Esophagus mucosa (tissue), 1 donor: Measurements from ENCODE around the gene STX1A. TPM values are rescaled to one million over a fixed set of nuclear protein-coding genes. Genes with fewer than 3 reads are reported as not detected.
A peak's percentile ranks its signal among the peaks of the same experiment; 100 is the strongest.
"Not testable (repeated sequence)": the region's sequence is repeated elsewhere in the genome, so short reads cannot be mapped to it uniquely, and the experiment has no call there.

Source experiments
- ATAC-seq: fragments of 200-7000 bp; cut with Tn5 transposase; one replicate; pipeline ENCODE4 v1.9.1; 2020
- total RNA-seq: library from RNA; stranded (reverse); gene quantifications from one replicate; pipeline ENCODE4 v1.2.4, GENCODE V29; 2023
- donor health status: DM: yes; HTN: yes; CAD: no.

The STX1A gene
- total RNA-seq, 1 donor from 2014 or later, result 1.2 TPM

- no peak for ATAC-seq
These were observed 16.0 kb upstream of the STX1A start for GRCh38 chr7:73735528-73735905.

DNA sequence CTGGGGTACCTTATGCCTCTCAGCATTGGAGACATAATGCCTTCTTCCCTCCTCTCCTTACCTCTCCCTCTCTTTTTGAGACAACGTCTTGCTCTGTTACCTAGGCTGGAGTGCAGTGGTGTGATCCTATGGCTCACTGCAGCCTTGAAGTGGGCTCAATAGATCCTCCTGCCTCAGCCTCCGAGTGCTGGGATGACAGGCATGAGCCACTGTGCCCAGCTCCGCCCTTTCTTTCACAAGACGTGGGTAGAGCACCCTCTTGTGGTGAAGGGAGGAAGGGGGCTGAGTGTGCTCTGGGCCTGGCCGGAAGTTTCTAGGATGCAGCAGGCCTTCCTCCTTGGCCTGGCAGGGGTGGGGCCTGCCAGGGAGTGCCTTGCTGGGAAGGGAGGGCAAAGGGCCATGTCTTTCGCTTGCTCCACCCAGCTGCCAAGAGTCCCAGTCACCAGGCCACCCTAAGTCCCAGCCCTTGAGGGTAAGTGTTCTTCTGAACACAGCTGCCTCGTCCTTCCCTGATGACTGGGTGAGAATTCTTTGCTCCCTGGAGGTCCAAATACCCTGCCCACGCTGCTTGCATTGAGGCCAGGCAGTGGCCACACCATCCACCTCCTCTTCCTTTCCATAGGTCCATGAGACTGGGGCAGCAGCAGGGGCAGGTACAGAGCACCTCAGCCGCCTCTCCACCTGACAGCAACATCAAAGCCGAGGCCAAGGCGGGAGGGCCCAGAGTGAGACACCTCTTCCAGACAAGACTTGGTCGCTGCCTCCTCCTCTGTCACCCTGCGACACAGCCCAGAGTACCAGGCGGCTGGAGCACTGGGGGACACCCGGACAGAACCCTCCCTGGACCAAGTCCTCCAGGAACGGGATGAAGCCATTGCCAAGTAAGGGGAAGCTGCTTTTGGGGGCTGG, 15.4 kb upstream of the STX1A start:
- peak; percentile 71 for ATAC-seq

DNA sequence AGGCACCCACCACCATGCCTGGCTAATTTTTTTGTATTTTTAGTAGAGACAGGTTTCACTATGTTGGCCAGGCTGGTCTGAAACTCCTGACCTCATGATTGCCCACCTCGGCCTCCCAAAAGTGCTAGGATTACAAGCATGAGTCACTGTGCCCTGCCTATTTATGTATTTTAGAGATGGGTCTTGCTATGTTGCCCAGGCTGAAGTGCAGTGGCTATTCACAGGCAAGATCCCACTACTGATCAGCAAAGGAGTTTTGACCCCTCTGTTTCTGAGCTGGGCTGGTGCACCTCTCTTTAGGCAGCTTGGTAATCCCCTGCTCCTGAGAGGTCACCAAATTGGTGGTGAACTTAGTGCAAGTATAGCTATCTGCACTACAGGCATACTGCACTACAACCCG, 12.9 kb upstream of the STX1A start:
- ATAC-seq, result no peak

- ATAC-seq, result no peak
These were observed 11.0 kb upstream of the STX1A start for GRCh38 chr7:73730485-73730884.

DNA sequence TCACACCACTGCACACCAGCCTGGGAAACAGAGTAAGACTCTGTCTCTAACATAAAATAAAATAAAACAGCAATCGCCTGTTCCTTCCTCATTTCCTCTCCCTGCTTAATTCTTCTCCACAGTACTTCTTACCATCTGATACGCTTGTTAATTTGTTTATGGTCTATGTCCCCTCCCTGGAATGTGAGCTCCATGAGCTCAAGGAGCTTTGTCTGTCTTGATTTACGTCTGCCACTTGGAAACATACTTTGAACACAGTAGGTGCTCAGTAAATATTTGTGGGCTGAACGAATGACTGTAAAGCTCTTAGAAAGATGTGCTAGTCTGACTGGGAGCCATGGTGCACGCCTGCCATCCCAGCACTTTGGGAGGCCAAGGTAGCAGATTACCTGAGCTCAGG, 9.1 kb upstream of the STX1A start:
- ATAC-seq, result no peak

DNA sequence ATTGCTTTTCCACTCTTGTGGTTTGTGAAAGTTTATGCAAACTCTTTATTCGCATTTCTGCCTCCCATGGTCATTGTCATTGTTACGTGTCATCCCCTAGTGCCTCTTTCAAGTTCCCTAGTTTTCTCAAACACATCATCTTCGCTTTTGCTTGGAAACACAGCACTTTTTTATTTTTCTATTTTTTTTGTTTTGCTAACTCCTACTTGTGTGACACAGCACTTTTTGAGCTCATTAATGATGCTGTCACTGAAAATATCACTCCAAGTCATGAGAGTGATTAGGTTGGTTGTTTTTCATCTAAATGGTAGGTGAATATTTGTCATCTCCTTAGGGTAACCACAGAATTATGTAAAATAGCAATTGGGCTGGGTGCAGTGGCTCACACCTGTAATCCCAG, 8.5 kb upstream of the STX1A start:
- ATAC-seq, result no peak

DNA sequence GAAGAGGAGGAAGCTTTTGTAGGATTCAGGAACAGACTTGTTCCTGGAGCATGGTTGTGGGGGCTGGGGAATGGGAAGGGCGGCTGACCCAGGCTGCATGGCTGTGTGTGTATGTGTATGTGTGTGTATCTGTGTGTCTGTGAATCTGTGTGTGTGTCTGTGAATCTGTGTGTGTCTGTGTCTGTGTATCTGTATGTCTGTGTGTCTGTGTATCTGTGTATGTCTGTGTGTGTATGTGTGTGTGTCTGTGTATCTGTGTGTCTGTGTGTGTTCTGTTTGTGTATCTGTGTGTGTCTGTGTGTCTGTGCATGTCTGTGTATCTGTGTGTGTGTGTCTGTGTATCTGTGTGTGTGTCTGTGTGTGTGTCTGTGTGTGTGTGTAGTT, 6.6 kb upstream of the STX1A start:
- ATAC-seq, result no peak

DNA sequence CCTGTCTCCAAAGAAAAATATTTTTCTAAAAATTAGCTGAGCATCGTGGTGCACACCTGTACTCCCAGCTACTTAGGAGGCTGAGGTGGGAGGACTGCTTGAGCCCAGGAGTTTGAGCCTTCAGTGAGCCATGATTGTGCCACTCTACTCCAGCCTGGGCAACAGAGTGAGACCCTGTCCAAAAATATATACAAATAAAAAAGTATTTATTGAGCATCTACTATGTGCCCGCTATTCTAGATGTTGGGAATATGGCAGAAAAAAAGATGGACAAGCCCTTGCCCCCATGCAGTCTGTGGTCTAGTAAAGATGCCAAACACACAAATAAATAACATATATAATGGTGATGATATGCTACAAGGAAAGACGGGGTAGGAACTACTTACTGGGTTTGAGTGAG, 4.3 kb upstream of the STX1A start:
- ATAC-seq, result no peak

- ATAC-seq, result no peak
These were observed 3.3 kb upstream of the STX1A start for GRCh38 chr7:73722785-73723184.

- not testable (repeated sequence) for ATAC-seq
These were observed 2.7 kb upstream of the STX1A start for GRCh38 chr7:73722182-73722581.

- no peak for ATAC-seq
These were observed 1.9 kb upstream of the STX1A start for GRCh38 chr7:73721377-73721817.

GRCh38 chr7:73720443-73720842, 974 bp upstream of the STX1A start:
- ATAC-seq, result not testable (repeated sequence)

DNA sequence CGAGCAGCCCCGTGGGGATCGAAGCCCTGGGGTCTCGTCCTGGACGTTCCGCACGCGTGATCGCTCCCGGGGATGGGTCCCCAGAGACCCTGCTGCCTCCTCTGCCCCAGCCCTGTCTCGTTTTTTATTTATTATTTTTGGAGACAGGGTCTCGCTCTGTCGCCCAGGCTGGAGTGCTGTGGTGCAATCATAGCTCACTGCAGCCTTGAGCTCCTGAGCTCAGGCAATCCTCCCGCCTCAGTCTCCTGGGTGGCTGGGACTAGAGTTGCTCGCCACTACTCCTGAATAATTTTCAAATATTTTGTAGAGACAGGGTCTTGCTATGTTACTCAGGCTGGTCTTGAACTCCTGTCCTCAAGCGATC, 319 bp upstream of the STX1A start:
- ATAC-seq, result no peak

DNA sequence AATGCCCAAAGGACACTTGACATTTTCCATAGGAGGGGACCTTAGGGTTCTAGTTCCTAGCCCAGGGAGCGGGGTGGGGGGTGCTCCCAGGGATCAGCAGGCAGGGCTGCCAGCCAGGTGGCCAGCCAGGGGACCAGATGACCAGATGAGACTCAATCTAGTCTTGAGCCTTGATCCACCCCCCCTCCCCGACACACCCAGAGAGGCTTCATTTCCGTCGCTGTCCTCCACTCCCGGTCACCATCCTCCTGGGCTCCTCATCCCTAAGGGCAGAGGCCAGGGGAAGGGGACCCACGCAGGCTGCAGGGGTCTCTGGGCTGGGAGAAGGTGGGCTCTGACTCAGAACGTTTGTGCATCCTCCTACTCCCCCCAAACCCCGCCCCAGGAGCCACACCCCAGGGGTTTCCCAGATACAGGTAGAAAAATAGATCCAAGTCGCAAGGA, 1.0 kb downstream of the STX1A start:
- ATAC-seq, result no peak

- ATAC-seq, result peak; percentile 17
These were observed 1.5 kb downstream of the STX1A start for GRCh38 chr7:73717991-73718405.

GRCh38 chr7:73717025-73717807, 2.3 kb downstream of the STX1A start:
- no peak for ATAC-seq

DNA sequence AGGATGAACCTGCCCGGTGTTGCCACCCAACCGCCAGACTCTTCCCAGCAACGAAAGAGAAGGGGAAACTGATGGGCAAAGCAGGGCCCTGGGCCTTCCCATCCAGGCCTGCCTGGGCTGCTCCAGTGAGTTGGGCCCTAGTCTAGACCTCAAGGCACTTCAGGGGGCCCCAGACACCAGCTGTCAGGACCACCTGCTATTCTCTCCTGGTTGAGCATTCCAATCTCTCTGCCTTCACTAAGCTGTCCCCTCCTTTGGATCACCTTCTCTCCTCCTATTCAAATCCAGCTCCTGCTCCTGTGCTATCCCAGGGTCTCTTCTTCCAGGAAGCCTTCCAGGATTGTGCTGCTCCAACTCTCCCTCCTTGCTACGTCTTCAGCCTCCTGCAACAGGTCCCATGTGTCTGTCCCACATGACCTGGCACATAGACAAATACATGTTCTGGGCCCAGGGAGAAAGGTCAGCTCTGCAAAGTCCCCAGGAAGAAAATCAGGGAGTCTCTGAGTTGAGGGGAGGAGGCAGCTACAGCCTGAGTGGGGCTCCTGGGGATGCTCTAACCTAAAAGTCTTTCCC, 3.1 kb downstream of the STX1A start:
- no peak for ATAC-seq

DNA sequence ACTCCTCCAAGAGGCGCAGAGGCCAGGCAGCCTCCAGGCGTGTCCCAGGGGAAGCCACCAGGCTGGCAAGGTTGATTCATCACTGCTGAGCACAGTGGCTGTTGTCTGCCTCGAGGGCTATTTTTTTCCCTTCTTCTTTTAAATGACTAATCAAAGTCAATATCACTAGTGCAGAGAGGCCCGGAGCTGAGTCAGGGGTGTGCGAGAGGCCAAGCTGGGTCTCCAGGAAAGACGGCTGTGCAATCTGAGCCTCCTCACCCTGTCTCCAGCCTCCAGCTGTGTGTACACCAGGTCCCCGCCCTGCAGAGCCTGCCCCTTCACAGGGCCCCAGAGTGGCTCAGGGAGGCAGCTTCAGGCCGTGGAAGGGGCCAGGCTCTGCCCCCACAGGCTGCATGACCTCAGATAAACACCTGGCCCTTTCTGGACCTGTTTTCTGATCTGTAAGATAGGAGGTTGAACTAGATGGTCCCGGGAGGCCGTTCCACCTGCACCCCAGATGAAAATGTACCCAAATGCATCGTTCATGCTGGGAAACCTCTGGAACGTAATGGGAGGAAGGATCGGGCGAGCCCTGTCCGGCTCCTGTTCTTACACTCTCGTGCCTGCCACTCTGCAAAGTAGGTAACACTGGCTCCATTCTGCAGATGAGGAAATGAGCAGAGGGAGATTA, 3.7 kb downstream of the STX1A start:
- peak; percentile 82 for ATAC-seq

GRCh38 chr7:73713319-73713718, 6.2 kb downstream of the STX1A start:
- ATAC-seq, result not testable (repeated sequence)

GRCh38 chr7:73712773-73713172, 6.7 kb downstream of the STX1A start:
- ATAC-seq, result no peak

DNA sequence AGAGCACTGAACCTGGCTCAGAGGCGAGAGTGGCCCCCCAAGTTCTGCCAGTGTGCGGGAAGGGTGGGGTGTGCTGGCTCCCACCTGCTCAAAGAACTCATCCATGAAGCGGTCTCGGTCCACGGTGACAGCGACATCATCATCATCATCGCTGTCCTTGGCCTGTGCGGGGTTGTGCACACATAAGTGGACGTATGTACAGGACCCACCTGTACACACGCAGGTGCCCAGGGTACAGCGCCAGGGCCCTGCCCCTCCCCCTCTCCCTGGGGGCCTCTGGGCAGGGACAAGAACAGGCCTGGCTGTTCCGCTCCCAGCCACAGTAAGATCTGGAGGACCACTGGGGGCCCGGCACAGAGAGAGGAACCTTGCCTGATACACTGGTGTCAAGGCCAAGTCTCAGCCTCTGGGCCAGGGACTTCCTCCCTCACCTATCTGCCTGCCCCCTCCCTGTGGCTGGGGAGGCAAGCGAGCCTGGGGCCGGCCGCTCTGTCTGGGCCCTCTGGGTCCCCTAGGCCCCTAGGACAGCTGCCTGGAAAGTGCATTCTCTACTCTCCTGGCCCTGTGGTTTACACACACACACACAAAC, 10.4 kb downstream of the STX1A start:
- ATAC-seq, result no peak

- peak; percentile 55 for ATAC-seq
These were observed 12.3 kb downstream of the STX1A start for GRCh38 chr7:73707045-73707631.
